SJCRH30 (cell line): Measurements from ENCODE around the gene SRGAP2C. TPM values are rescaled to one million over a fixed set of nuclear protein-coding genes. Genes with fewer than 3 reads are reported as not detected.
"Not testable (repeated sequence)": the region's sequence is repeated elsewhere in the genome, so short reads cannot be mapped to it uniquely, and the experiment has no call there.

Experiments
- DNase-seq, 2 experiments: peaks; one replicate each; pipeline ENCODE4 v3.0.0-alpha.2; 2015 to 2020
- H3K27ac ChIP-seq: fragments of 250-450 bp; sonication (Bioruptor Pico); 2 replicates; pipeline ENCODE4 v1.5.1; 2020; ENCODE audit warnings: mild to moderate bottlenecking, moderate library complexity
- H3K27me3 ChIP-seq: fragments of 250-450 bp; sonication (Bioruptor Pico); 2 replicates; pipeline ENCODE4 v1.5.1; 2020; ENCODE audit warnings: mild to moderate bottlenecking, moderate library complexity
- H3K36me3 ChIP-seq: fragments of 250-450 bp; sonication (Bioruptor Pico); 2 replicates; pipeline ENCODE4 v1.5.1; 2020; ENCODE audit warnings: mild to moderate bottlenecking, moderate library complexity
- H3K4me1 ChIP-seq: fragments of 250-450 bp; sonication (Bioruptor Pico); 2 replicates; pipeline ENCODE4 v1.5.1; 2020; ENCODE audit warnings: mild to moderate bottlenecking, moderate library complexity
- H3K4me3 ChIP-seq: fragments of 250-450 bp; sonication (Bioruptor Pico); 2 replicates; pipeline ENCODE4 v1.5.1; 2020; ENCODE audit warnings: mild to moderate bottlenecking, moderate library complexity
- H3K9me3 ChIP-seq: fragments of 250-450 bp; sonication (Bioruptor Pico); replicated peaks from 2 replicates; pipeline ENCODE4 v1.5.1; 2020; ENCODE audit warnings: mild to moderate bottlenecking, moderate library complexity
- total RNA-seq: library from RNA; depleted of rRNA; stranded (reverse); fragments of >200 nt; shearing (Covaris generic); gene quantifications from 2 replicates; pipeline ENCODE4 v1.2.3, GENCODE V29; 2014

The SRGAP2C gene
- total RNA-seq, 1 experiment from 2014 or later, result 21.6 TPM

GRCh38 chr1:121167225-121167738 is 17.5 kb upstream of the SRGAP2C start:
- H3K27me3 ChIP-seq, DNase-seq, H3K9me3 ChIP-seq, H3K27ac ChIP-seq, H3K36me3 ChIP-seq, H3K4me1 ChIP-seq, H3K4me3 ChIP-seq: not testable (repeated sequence)

- not testable (repeated sequence) for H3K9me3 ChIP-seq, H3K27ac ChIP-seq, H3K4me3 ChIP-seq, DNase-seq, H3K36me3 ChIP-seq, H3K4me1 ChIP-seq, H3K27me3 ChIP-seq
These were observed 16.6 kb upstream of the SRGAP2C start for GRCh38 chr1:121168152-121168668.

DNA sequence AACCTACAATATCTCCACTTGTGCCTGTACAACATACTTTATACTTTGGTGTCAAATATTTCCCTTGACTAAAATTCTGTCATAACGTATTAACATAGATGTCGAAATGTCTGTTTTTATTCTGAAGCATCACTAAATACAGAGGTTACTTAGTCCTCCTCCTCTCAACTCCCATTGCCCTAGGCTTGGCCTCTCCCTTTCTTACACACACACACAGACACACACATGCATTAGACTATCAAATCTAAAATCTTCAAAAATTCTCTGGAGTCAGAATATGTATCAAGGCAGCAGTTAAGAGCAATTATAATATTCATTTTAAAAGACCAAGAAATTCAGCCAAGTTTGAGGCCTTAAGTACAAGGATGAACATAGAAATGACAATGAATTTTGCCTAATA is 8.1 kb upstream of the SRGAP2C start:
- not testable (repeated sequence) for H3K4me1 ChIP-seq, H3K36me3 ChIP-seq, H3K9me3 ChIP-seq, H3K27me3 ChIP-seq, DNase-seq, H3K4me3 ChIP-seq, H3K27ac ChIP-seq

DNA sequence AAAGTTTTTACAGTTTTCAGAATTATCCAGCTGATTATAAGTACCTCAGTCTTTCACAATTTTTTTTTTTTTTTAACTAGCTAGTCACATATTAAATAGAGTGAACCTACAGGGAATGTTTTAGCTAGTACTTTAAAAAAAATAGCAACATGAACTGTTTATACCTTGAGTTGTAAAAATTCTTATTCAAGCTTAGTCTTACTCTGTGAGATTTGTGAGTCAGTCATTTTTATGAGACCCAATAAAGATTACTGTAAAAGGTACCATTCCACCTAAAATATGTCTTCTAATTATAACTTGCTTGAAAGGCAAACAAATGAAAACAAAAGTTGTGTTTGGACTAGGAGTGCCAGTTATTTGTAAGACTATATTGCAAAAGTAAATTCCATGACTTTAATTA is 6.6 kb upstream of the SRGAP2C start:
- not testable (repeated sequence) for H3K36me3 ChIP-seq, H3K27me3 ChIP-seq, H3K4me3 ChIP-seq, H3K4me1 ChIP-seq, DNase-seq, H3K27ac ChIP-seq, H3K9me3 ChIP-seq

DNA sequence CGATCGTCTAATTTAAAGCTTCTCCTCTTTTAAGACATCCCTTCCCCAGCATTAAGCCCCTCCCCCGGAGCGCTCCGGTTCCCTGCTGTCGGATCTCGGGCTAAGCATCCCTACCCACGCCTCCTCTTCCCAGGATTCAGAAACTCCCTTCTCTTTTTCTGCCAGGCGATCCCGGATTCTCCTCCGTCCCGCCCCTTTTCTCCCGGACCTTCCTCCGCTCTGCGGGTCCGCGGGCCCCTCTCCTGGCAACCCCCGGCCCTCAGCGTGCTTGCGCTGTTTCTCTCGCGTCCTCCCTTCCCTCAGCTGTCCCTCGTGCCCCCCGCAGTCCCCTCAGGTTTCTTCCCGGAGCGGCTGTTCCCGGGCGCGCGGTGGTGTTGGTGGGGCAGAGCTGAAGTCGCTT is 908 bp upstream of the SRGAP2C start:
- H3K27ac ChIP-seq, H3K4me1 ChIP-seq, H3K27me3 ChIP-seq, H3K36me3 ChIP-seq, H3K9me3 ChIP-seq, H3K4me3 ChIP-seq: not testable (repeated sequence)
- peak; percentile 38 to 50 for DNase-seq

DNA sequence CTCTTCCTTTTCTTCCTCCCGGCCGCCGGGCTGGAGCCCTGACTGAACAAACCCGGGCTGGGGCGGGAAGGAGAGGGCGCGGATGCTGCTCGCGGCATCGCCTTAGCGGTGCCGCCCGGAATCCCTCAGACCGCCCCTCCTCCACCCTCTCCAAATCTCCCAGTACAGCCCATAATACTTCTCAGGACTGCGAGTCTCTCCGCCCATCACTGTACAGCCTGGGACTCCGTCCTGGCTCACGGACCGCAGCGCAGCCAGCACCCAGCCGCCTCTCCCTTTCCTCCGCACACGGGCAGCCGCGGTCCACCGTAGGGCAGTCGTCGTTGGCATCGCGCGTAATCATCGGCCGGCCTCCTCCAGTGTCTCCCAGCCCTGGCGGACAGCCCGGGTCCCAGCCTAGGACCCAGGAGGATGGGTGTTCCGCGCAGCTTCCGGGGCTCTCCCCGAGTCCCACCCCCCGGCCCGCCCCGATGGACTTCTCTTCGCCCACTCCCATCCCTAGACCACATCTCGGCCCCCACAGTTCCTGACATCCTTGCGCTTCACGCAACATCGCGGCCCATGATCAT is 449 bp downstream of the SRGAP2C start:
- Histone ChIP-seq H3K27ac (peak overlapping the region; percentile 71), H3K4me3 (peak overlapping the region; percentile 72)
- H3K36me3 ChIP-seq, H3K9me3 ChIP-seq, H3K27me3 ChIP-seq, H3K4me1 ChIP-seq: not testable (repeated sequence)
- peak in 1 of 2 experiments; percentile 40 for DNase-seq

- H3K36me3 ChIP-seq, H3K27ac ChIP-seq, H3K4me1 ChIP-seq, H3K9me3 ChIP-seq, H3K27me3 ChIP-seq: not testable (repeated sequence)
- H3K4me3 ChIP-seq, result peak overlapping the region; percentile 59
- peak in 1 of 2 experiments; percentile 7 for DNase-seq
These were observed 1.4 kb downstream of the SRGAP2C start for GRCh38 chr1:121186191-121186590.

GRCh38 chr1:121187914-121188313 is 3.1 kb downstream of the SRGAP2C start:
- not testable (repeated sequence) for H3K4me1 ChIP-seq, H3K4me3 ChIP-seq, H3K9me3 ChIP-seq, H3K27ac ChIP-seq, H3K36me3 ChIP-seq, DNase-seq, H3K27me3 ChIP-seq

- H3K27me3 ChIP-seq, H3K9me3 ChIP-seq, H3K27ac ChIP-seq, H3K4me1 ChIP-seq, DNase-seq, H3K36me3 ChIP-seq, H3K4me3 ChIP-seq: not testable (repeated sequence)
These were observed 7.7 kb downstream of the SRGAP2C start for GRCh38 chr1:121192512-121192911.

DNA sequence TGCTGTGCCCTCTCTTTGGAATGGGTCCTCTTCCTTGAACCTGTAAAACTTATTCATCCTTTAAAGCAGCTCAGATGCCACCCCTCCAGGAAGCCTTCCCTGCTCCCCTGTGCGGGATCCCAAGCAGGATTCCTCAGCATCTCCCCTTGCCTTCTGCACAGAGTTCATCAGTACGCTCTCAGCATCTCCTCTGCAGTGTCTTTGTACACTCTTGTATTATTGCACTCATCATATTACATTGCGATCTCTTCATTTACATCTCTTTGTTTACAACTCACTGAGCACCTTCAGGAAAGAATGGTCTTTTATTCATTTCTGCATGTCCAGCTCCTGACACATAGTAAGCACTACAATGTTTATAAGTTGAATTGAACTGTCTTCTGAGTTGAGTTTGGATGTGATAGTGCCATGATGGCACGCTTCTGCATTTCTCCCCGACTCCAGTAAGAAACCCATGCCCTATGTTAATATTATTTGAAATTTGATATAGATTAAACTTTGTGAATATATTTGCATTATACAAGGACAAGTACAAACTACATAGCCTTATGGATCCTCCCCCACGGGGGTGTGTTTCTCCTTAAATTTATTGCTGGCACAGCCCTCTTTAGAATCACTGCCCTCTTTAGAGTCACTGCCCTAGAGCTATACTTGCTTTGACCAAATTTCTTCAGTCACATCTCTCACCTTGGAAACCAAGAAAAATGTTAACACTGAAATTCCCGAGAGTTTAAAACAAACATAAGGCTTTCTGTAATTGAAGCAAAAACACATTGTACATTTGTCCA is 12.5 kb downstream of the SRGAP2C start:
- H3K4me1 ChIP-seq, H3K9me3 ChIP-seq, H3K36me3 ChIP-seq, H3K27ac ChIP-seq, H3K27me3 ChIP-seq, DNase-seq, H3K4me3 ChIP-seq: not testable (repeated sequence)

- H3K36me3 ChIP-seq, H3K27ac ChIP-seq, H3K4me3 ChIP-seq, H3K9me3 ChIP-seq, H3K4me1 ChIP-seq, DNase-seq, H3K27me3 ChIP-seq: not testable (repeated sequence)
These were observed 15.0 kb downstream of the SRGAP2C start for GRCh38 chr1:121199763-121200162.

- not testable (repeated sequence) for DNase-seq
These were observed 15.5 kb downstream of the SRGAP2C start for GRCh38 chr1:121200232-121200631.

GRCh38 chr1:121200985-121201981 is 16.5 kb downstream of the SRGAP2C start:
- not testable (repeated sequence) for H3K36me3 ChIP-seq, H3K4me3 ChIP-seq, DNase-seq, H3K9me3 ChIP-seq, H3K4me1 ChIP-seq, H3K27me3 ChIP-seq, H3K27ac ChIP-seq

More at GRCh38 chr1:121200232-121200631, 15.5 kb downstream of the SRGAP2C start:
- H3K36me3 ChIP-seq, H3K4me1 ChIP-seq, H3K4me3 ChIP-seq, H3K27me3 ChIP-seq, H3K27ac ChIP-seq, H3K9me3 ChIP-seq: not testable (repeated sequence)

- H3K4me3 ChIP-seq, DNase-seq, H3K4me1 ChIP-seq, H3K27me3 ChIP-seq, H3K9me3 ChIP-seq, H3K27ac ChIP-seq, H3K36me3 ChIP-seq: not testable (repeated sequence)
These were observed 18.2 kb downstream of the SRGAP2C start for GRCh38 chr1:121202986-121203385.
